Measurements from ENCODE around the gene TBC1D10A. TPM values are rescaled to one million over a fixed set of nuclear protein-coding genes. Genes with fewer than 3 reads are reported as not detected.

The TBC1D10A gene
- total RNA-seq, 1 donor from 2014 or later, result 40.0 TPM

GRCh38 chr22:30299322-30299721 is 27.4 kb downstream of the TBC1D10A start:
- DNase-seq (ENCODE audit: low spot score), result no peak

GRCh38 chr22:30297991-30298701 is 28.6 kb downstream of the TBC1D10A start:
- peak; percentile 68 for DNase-seq (ENCODE audit: low spot score)

- DNase-seq (ENCODE audit: low spot score), result no peak
Measured at GRCh38 chr22:30297276-30297990, 29.3 kb downstream of the TBC1D10A start.

GRCh38 chr22:30296833-30297232 is 29.9 kb downstream of the TBC1D10A start:
- DNase-seq (ENCODE audit: low spot score), result no peak

- no peak for DNase-seq (ENCODE audit: low spot score)
Measured at GRCh38 chr22:30296324-30296723, 30.4 kb downstream of the TBC1D10A start.

- DNase-seq (ENCODE audit: low spot score), result no peak
Measured at GRCh38 chr22:30295576-30295975, 31.2 kb downstream of the TBC1D10A start.

GRCh38 chr22:30294830-30295229 is 31.9 kb downstream of the TBC1D10A start:
- DNase-seq (ENCODE audit: low spot score), result no peak

GRCh38 chr22:30294066-30294465 is 32.7 kb downstream of the TBC1D10A start:
- DNase-seq (ENCODE audit: low spot score), result no peak

GRCh38 chr22:30293026-30293425 is 33.7 kb downstream of the TBC1D10A start:
- no peak for DNase-seq (ENCODE audit: low spot score)

- no peak for DNase-seq (ENCODE audit: low spot score)
Measured at GRCh38 chr22:30292069-30292970, 34.4 kb downstream of the TBC1D10A start.

- DNase-seq (ENCODE audit: low spot score), result peak; percentile 94
Measured at GRCh38 chr22:30291058-30291892, 35.5 kb downstream of the TBC1D10A start.

GRCh38 chr22:30290342-30291057 is 36.2 kb downstream of the TBC1D10A start:
- DNase-seq (ENCODE audit: low spot score), result peak; percentile 63

- DNase-seq (ENCODE audit: low spot score), result no peak
Measured at GRCh38 chr22:30289980-30290313, 36.8 kb downstream of the TBC1D10A start.

GRCh38 chr22:30289141-30289979 is 37.4 kb downstream of the TBC1D10A start, which contains the start of gene CASTOR1:
CASTOR1 (minus strand) TSS chr22:30289505; CDS start chr22:30289497, 8 bp downstream.
- peak; percentile 99 for DNase-seq (ENCODE audit: low spot score)

GRCh38 chr22:30288419-30289140 is 38.2 kb downstream of the TBC1D10A start:
- DNase-seq (ENCODE audit: low spot score), result no peak

- DNase-seq (ENCODE audit: low spot score), result peak; percentile 84
Measured at GRCh38 chr22:30287648-30288418, 38.9 kb downstream of the TBC1D10A start.

- peak; percentile 76 for DNase-seq (ENCODE audit: low spot score)
Measured at GRCh38 chr22:30286813-30287647, 39.7 kb downstream of the TBC1D10A start.

Data from ureter (tissue), 1 donor.